Gastroesophageal sphincter (tissue), 4 donors: ENCODE results near the gene CARD11. TPM values are rescaled to one million over a fixed set of nuclear protein-coding genes. Genes with fewer than 3 reads are reported as not detected.
A peak's percentile ranks its signal among the peaks of the same experiment; 100 is the strongest.
"Not testable (repeated sequence)": the region's sequence is repeated elsewhere in the genome, so short reads cannot be mapped to it uniquely, and the experiment has no call there.

Source experiments
- ATAC-seq: fragments of 150-250 bp; one replicate; pipeline ENCODE4 v1.9.1; 2016; ENCODE audit warnings: mild to moderate bottlenecking, moderate library complexity
- H3K27ac ChIP-seq, 4 donors: fragments of 200-600 bp; sonication (generic) in 3 of 4; 1 replicate in 3 of 4; 2 replicates in 1 of 4; pipeline ENCODE4 v1.5.1; 2016 to 2019
- H3K27me3 ChIP-seq: fragments of 200-600 bp; sonication (generic); one replicate; pipeline ENCODE4 v1.5.1; 2019
- H3K36me3 ChIP-seq, 2 donors: fragments of 200-600 bp; sonication (generic); one replicate each; pipeline ENCODE4 v1.5.1; 2019; ENCODE audit warnings: control low read depth in 1 of 2
- H3K4me1 ChIP-seq, 3 donors: fragments of 200-600 bp; sonication (generic); 1 replicate in 2 of 3; 2 replicates in 1 of 3; pipeline ENCODE4 v1.5.1; 2016 to 2019; ENCODE audit warnings: control low read depth in 2 of 3
- H3K4me3 ChIP-seq, 2 donors: fragments of 200-600 bp; sonication (generic); one replicate each; pipeline ENCODE4 v1.5.1; 2019; ENCODE audit warnings: mild to moderate bottlenecking in 1 of 2, moderate library complexity in 1 of 2
- H3K9me3 ChIP-seq, 3 donors: fragments of 200-600 bp; sonication (generic); one replicate each; pipeline ENCODE4 v1.5.1; 2017 to 2019; ENCODE audit warnings: control low read depth in 2 of 3
- CTCF ChIP-seq, 4 experiments: fragments of 200-600 bp in 2 of 4; fragments of 450-650 bp in 2 of 4; sonication (generic) in 1 of 4; IDR thresholded peaks; one replicate each; pipeline ENCODE4 v1.5.1; 2017 to 2019; ENCODE audit warnings: antibody characterized with exemption in 4 of 4, mild to moderate bottlenecking in 2 of 4, moderate library complexity in 2 of 4
- EP300 ChIP-seq: sonication (generic); formaldehyde crosslinking; IDR thresholded peaks from one replicate; pipeline ENCODE4 v1.6.1; 2017; ENCODE audit warnings: antibody characterized with exemption, mild to moderate bottlenecking
- POLR2A ChIP-seq, 2 donors: fragments of 450-650 bp; IDR thresholded peaks; one replicate each; pipeline ENCODE4 v1.6.1; 2017; ENCODE audit warnings: antibody characterized with exemption in 2 of 2, mild to moderate bottlenecking in 2 of 2, moderate library complexity in 1 of 2
- POLR2AphosphoS5 ChIP-seq: sonication (generic); formaldehyde crosslinking; IDR thresholded peaks from one replicate; pipeline ENCODE4 v1.6.1; 2017; ENCODE audit warnings: antibody characterized with exemption
- WGBS, 2 donors: methylation state at CpG; one replicate each; pipeline ENCODE4 v1.1.5; 2018; ENCODE audit warnings: low coverage in 1 of 2; 5-methylcytosine and 5-hydroxymethylcytosine counted together
- total RNA-seq, 4 donors: library from RNA; depleted of rRNA; stranded (reverse); fragments of >200 nt; gene quantifications; one replicate each; pipeline ENCODE4 v1.1.0, GENCODE V29; 2016

CARD11 gene
- total RNA-seq, 4 donors from 2014 or later, result 0.27 to 0.67 (median 0.45) TPM

- ATAC-seq, result no peak
- no peak overlapping the region for H3K27ac ChIP-seq
These were observed 12.8 kb upstream of the CARD11 start for GRCh38 chr7:3056234-3057065.

DNA sequence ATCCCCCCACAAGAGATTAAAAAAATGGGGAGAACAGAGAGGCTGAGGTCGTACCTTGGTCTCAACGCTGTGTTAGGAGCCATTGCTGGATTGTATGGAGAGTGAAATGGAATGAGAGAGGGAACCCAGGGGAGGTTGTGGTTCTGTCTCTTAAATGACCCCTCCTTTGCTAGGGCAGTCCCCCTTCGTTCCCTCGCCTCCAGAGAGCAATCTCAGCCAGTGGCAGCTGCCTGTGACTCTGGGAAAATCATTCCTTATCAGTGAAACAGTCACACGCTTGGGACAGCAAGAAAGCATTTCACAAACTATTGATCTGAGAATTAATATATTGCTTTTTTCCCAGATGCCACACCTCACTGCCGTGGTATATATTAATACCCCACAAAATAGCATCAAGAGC lies 12.0 kb upstream of the CARD11 start:
- no peak for ATAC-seq
- 68 to 100% methylated on average over 1 to 6 of the region's 6 CpGs for WGBS, 2 donors
- H3K4me1 ChIP-seq, result no peaks in the 10 kb centered on the region
- peaks cover 63% of the 10 kb centered on the region for H3K27me3 ChIP-seq
- no peak overlapping the region for H3K4me3 ChIP-seq
- H3K27ac ChIP-seq, result no peak overlapping the region
- TF ChIP-seq POLR2A (IDR thresholded peaks at IDR 0.05) (no peak), EP300 (no peak), CTCF (IDR thresholded peaks at IDR 0.05) (no peak), POLR2AphosphoS5 (no peak)
- H3K9me3 ChIP-seq, result peaks cover 0 to 27% (median 0%) of the 10 kb centered on the region in 3 donors
- no peaks in the 10 kb centered on the region for H3K36me3 ChIP-seq

More at GRCh38 chr7:3056234-3057065, 12.8 kb upstream of the CARD11 start:
- Histone ChIP-seq H3K27me3 (peaks cover 66% of the 10 kb centered on the region), H3K9me3 (peaks cover 0 to 19% (median 0%) of the 10 kb centered on the region in 3 donors), H3K4me1 (no peaks in the 10 kb centered on the region), H3K36me3 (no peaks in the 10 kb centered on the region), H3K4me3 (no peak overlapping the region)
- TF ChIP-seq EP300 (no peak), POLR2AphosphoS5 (no peak), POLR2A (IDR thresholded peaks at IDR 0.05) (no peak), CTCF (IDR thresholded peaks at IDR 0.05) (no peak)
- 37 to 44% methylated on average over 14 to 22 of the region's 24 CpGs for WGBS, 2 donors

- peaks cover 42% of the 10 kb centered on the region for H3K27me3 ChIP-seq
- no peak for ATAC-seq
These were observed 692 bp downstream of the CARD11 start for GRCh38 chr7:3042861-3043489.

GRCh38 chr7:3041986-3042675 lies 1.5 kb downstream of the CARD11 start:
- ATAC-seq, result no peak
- H3K9me3 ChIP-seq, result no peaks in the 10 kb centered on the region
- H3K36me3 ChIP-seq, result no peaks in the 10 kb centered on the region
- H3K4me1 ChIP-seq, result no peaks in the 10 kb centered on the region
- WGBS, 2 donors, result 80 to 89% methylated on average over 18 to 22 of the region's 27 CpGs
- no peak for TF ChIP-seq POLR2A (IDR thresholded peaks at IDR 0.05)
- TF ChIP-seq EP300, result no peak
- no peak overlapping the region for H3K27ac ChIP-seq
- no peak overlapping the region for H3K4me3 ChIP-seq
- H3K27me3 ChIP-seq, result peaks cover 42% of the 10 kb centered on the region

More at GRCh38 chr7:3042861-3043489, 692 bp downstream of the CARD11 start:
- Histone ChIP-seq H3K4me1 (no peaks in the 10 kb centered on the region), H3K36me3 (no peaks in the 10 kb centered on the region), H3K9me3 (no peaks in the 10 kb centered on the region), H3K27ac (no peak overlapping the region), H3K4me3 (peak overlapping the region in 1 of 2 donors; percentile 33)
- TF ChIP-seq CTCF (IDR thresholded peaks at IDR 0.05) (no peak), POLR2AphosphoS5 (no peak), EP300 (no peak), POLR2A (IDR thresholded peaks at IDR 0.05) (no peak)
- WGBS, 2 donors, result 20% methylated on average over 1 of the region's 17 CpGs; no CpG with 5 or more reads in 1 of the 2 donors

DNA sequence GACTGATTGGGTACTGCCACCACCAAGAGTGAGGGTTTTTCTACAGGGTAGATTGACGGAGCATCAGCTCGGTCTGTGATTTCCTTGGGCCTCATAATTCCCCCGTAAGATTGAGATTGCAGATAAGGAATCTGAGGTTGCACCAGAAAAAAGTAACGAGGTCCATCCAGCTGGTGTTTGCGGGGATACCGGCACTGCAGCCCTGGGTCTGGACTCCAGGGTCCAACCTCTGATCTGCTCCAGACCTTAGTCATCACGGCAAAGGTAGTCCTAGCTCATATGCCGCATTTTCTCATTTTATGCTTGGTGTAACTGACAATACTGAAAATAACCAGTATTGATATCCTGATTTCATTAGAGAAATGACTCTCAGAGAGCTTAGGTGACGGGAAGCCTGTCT lies 3.9 kb downstream of the CARD11 start:
- Histone ChIP-seq H3K4me1 (no peaks in the 10 kb centered on the region), H3K9me3 (no peaks in the 10 kb centered on the region), H3K27ac (no peak overlapping the region), H3K27me3 (peaks cover 31% of the 10 kb centered on the region), H3K4me3 (no peak overlapping the region), H3K36me3 (no peaks in the 10 kb centered on the region)
- 95% methylated on average over 6 of the region's 9 CpGs; no CpG with 5 or more reads in 1 of the 2 donors for WGBS, 2 donors
- no peak for TF ChIP-seq POLR2A (IDR thresholded peaks at IDR 0.05)
- TF ChIP-seq CTCF (IDR thresholded peaks at IDR 0.05), result no peak
- TF ChIP-seq POLR2AphosphoS5, result no peak
- TF ChIP-seq EP300, result no peak
- no peak for ATAC-seq

- peaks cover 14% of the 10 kb centered on the region for H3K27me3 ChIP-seq
- H3K27ac ChIP-seq, ATAC-seq, H3K4me1 ChIP-seq, H3K9me3 ChIP-seq, H3K36me3 ChIP-seq, H3K4me3 ChIP-seq: not testable (repeated sequence)
- WGBS, 2 donors, result 74 to 100% methylated on average over 3 to 5 of the region's 7 CpGs
These were observed 5.7 kb downstream of the CARD11 start for GRCh38 chr7:3038011-3038410.
